HCT116 (cell line): Measurements from ENCODE around the gene CLASP2. TPM values are rescaled to one million over a fixed set of nuclear protein-coding genes. Genes with fewer than 3 reads are reported as not detected.

ENCODE experiments used
- ATAC-seq: fragments of 200-7000 bp; cut with Tn5 transposase; 2 replicates; pipeline ENCODE4 v1.9.1; 2020; ENCODE audit warnings: mild to moderate bottlenecking, moderate library complexity
- BruUV-seq: library from RNA; stranded (reverse); fragments of 400-500 nt; replicated peaks from 2 replicates; lab custom pipeline; 2021; lab: Mats Ljungman, UMichigan
- CTCF ChIA-PET: fragments of 300-600 bp; sonication (Branson Sonifier 250); formaldehyde crosslinking; loops from one replicate; lab custom pipeline; 2021; ENCODE audit warnings: antibody characterized with exemption; lab: Charles Lee
- POLR2A ChIA-PET: fragments of 300-600, 350-600 bp; sonication (Branson Sonifier 250); formaldehyde crosslinking; loops from one replicate; lab custom pipeline; 2021; ENCODE audit warnings: antibody characterized with exemption; lab: Charles Lee
- RAD21 ChIA-PET, 2 experiments: fragments of 300-600 bp; sonication (Branson Sonifier 250); formaldehyde crosslinking; loops; one replicate each; lab custom pipeline; 2023; ENCODE audit warnings: low total read pairs in 2 of 2; ENCODE audit not compliant: uncharacterized antibody in 2 of 2, unreplicated experiment in 2 of 2, low non-redundant PET in 1 of 2; lab: Charles Lee
- DNase-seq: peaks from one replicate; pipeline ENCODE4 v3.0.0-alpha.2; 2010; ENCODE audit warnings: low read depth, low spot score
- H2AFZ ChIP-seq: fragments of 200-600 bp; shearing (Covaris generic), sonication (generic); 2 replicates; pipeline ENCODE4 v1.6.1; 2017; ENCODE audit warnings: low read depth, mixed run types, mixed read lengths, antibody characterized with exemption, low read length; ENCODE audit not compliant: poor library complexity, severe bottlenecking
- H3K27ac ChIP-seq: 2 replicates; pipeline ENCODE4 v1.5.1; 2012; ENCODE audit warnings: low read depth, low read length
- H3K27me3 ChIP-seq: fragments of 200-600 bp; sonication (generic); 2 replicates; pipeline ENCODE4 v1.6.1; 2016; ENCODE audit warnings: mixed run types, low read length, mixed read lengths; ENCODE audit not compliant: insufficient read depth
- H3K36me3 ChIP-seq, 2 experiments: fragments of 200-500 bp in 1 of 2; fragments of 200-600 bp in 1 of 2; sonication (Bioruptor generic) in 1 of 2; sonication (generic) in 1 of 2; 2 replicates each; pipeline versions ENCODE4 v1.5.1 to v1.6.1; 2014 to 2016; ENCODE audit warnings: low read length in 2 of 2, inconsistent platforms in 1 of 2, mixed read lengths in 1 of 2, mixed run types in 1 of 2; ENCODE audit not compliant: insufficient read depth in 2 of 2, control insufficient read depth in 1 of 2
- H3K4me1 ChIP-seq, 2 experiments: fragments of 200-600 bp in 1 of 2; sonication (generic) in 1 of 2; 2 replicates each; pipeline versions ENCODE4 v1.5.1 to v1.6.1; 2012 to 2017; ENCODE audit warnings: low read length in 2 of 2, inconsistent platforms in 1 of 2, mild to moderate bottlenecking in 1 of 2, mixed read lengths in 1 of 2, mixed run types in 1 of 2, moderate library complexity in 1 of 2; ENCODE audit not compliant: insufficient read depth in 2 of 2, control insufficient read depth in 1 of 2
- H3K4me2 ChIP-seq: fragments of 200-600 bp; sonication (generic); 2 replicates; pipeline ENCODE4 v1.6.1; 2017; ENCODE audit warnings: mixed run types, low read length, mixed read lengths
- H3K4me3 ChIP-seq, 2 experiments: fragments of 200-600 bp in 1 of 2; sonication (generic) in 1 of 2; replicated peaks in 1 of 2; 2 replicates each; pipeline ENCODE4 v1.5.1; 2011 to 2016; ENCODE audit warnings: low read length in 2 of 2, control low read depth in 1 of 2, low read depth in 1 of 2, mild to moderate bottlenecking in 1 of 2, mixed read lengths in 1 of 2, mixed run types in 1 of 2
- H3K79me2 ChIP-seq: fragments of 200-600 bp; sonication (generic); 2 replicates; pipeline ENCODE4 v1.6.1; 2017; ENCODE audit warnings: mild to moderate bottlenecking, mixed run types, low read length, moderate library complexity, mixed read lengths; ENCODE audit not compliant: insufficient read depth
- H3K9ac ChIP-seq: fragments of 200-600 bp; sonication (generic); 2 replicates; pipeline ENCODE4 v1.6.1; 2016; ENCODE audit warnings: low read length, mixed read lengths
- H3K9me2 ChIP-seq: fragments of 200-600 bp; sonication (generic), shearing (Covaris generic); 2 replicates; pipeline ENCODE4 v1.6.1; 2017; ENCODE audit warnings: mixed run types, mild to moderate bottlenecking, moderate library complexity; ENCODE audit not compliant: insufficient read depth
- H3K9me3 ChIP-seq, 2 experiments: fragments of 200-500 bp in 1 of 2; fragments of 200-600 bp in 1 of 2; sonication (Bioruptor generic) in 1 of 2; sonication (generic) in 1 of 2; 2 replicates each; pipeline ENCODE4 v1.6.1; 2014 to 2017; ENCODE audit warnings: low read length in 2 of 2, mixed read lengths in 2 of 2, inconsistent platforms in 1 of 2, low read depth in 1 of 2, mild to moderate bottlenecking in 1 of 2, mixed run types in 1 of 2, moderate library complexity in 1 of 2; ENCODE audit not compliant: control insufficient read depth in 1 of 2, insufficient read depth in 1 of 2
- H4K20me1 ChIP-seq: fragments of 200-600 bp; sonication (generic), shearing (Covaris generic); 2 replicates; pipeline ENCODE4 v1.6.1; 2017; ENCODE audit warnings: mixed run types, mild to moderate bottlenecking, moderate library complexity; ENCODE audit not compliant: insufficient read depth
- CEBPB ChIP-seq: IDR thresholded peaks from 2 replicates; pipeline ENCODE4 v1.6.1; 2012; ENCODE audit warnings: low read depth
- CTCF ChIP-seq, 3 experiments: fragments of 200-600 bp in 1 of 3; sonication (generic) in 1 of 3; IDR thresholded peaks in 2 of 3; conservative IDR thresholded peaks in 1 of 3; 2 replicates each; pipeline ENCODE4 v1.5.1; 2012 to 2017; ENCODE audit warnings: low read depth in 2 of 3, low read length in 2 of 3, antibody characterized with exemption in 1 of 3, borderline replicate concordance in 1 of 3, control low read depth in 1 of 3, mild to moderate bottlenecking in 1 of 3, mixed read lengths in 1 of 3, mixed run types in 1 of 3, moderate library complexity in 1 of 3; ENCODE audit not compliant: insufficient read depth in 1 of 3
- EGR1 ChIP-seq: IDR thresholded peaks from 2 replicates; pipeline ENCODE4 v1.6.1; 2012; ENCODE audit warnings: low read depth
- ELF1 ChIP-seq: IDR thresholded peaks from 2 replicates; pipeline ENCODE4 v1.6.1; 2012; ENCODE audit warnings: low read depth, borderline replicate concordance
- EZH2 ChIP-seq: fragments of 200-600 bp; sonication (generic); IDR thresholded peaks from 2 replicates; pipeline ENCODE4 v1.6.1; 2017; ENCODE audit warnings: antibody characterized with exemption, mixed run types
- FOSL1 ChIP-seq: IDR thresholded peaks from 2 replicates; pipeline ENCODE4 v1.6.1; 2012; ENCODE audit warnings: low read depth
- JUND ChIP-seq: IDR thresholded peaks from 2 replicates; pipeline ENCODE4 v1.6.1; 2012
- POLR2AphosphoS5 ChIP-seq: IDR thresholded peaks from 2 replicates; pipeline ENCODE4 v1.6.1; 2011; ENCODE audit warnings: mild to moderate bottlenecking, low read depth, low read length, moderate library complexity
- RAD21 ChIP-seq: IDR thresholded peaks from 2 replicates; pipeline ENCODE4 v1.6.1; 2012; ENCODE audit warnings: low read depth, mild to moderate bottlenecking
- SIN3A ChIP-seq: IDR thresholded peaks from 2 replicates; pipeline ENCODE4 v1.6.1; 2012; ENCODE audit warnings: low read depth
- TCF7L2 ChIP-seq: IDR thresholded peaks from 2 replicates; pipeline ENCODE4 v1.7.0; 2011; ENCODE audit warnings: borderline replicate concordance, inconsistent platforms; ENCODE audit not compliant: insufficient read depth, insufficient read length; ENCODE audit errors: extremely low read depth
- YY1 ChIP-seq: IDR thresholded peaks from 2 replicates; pipeline ENCODE4 v1.6.1; 2011; ENCODE audit warnings: low read length, low read depth, moderate library complexity, mild to moderate bottlenecking; ENCODE audit not compliant: insufficient replicate concordance; ENCODE audit errors: extremely low read depth
- ZNF274 ChIP-seq: fragments of 200-500 bp; sonication (Bioruptor generic); IDR thresholded peaks from 2 replicates; pipeline ENCODE4 v1.6.1; 2014; ENCODE audit warnings: mild to moderate bottlenecking, low read depth, low read length, inconsistent platforms
- intact Hi-C: fragments of 100-400 bp; cut with micrococcal nuclease; formaldehyde crosslinking; loops from 2 replicates; pipeline ENCODE4 v1.10.0; 2022
- total RNA-seq: library from RNA; stranded (reverse); gene quantifications from one replicate; pipeline ENCODE4 v1.2.1, GENCODE V29; 2021; ENCODE audit not compliant: unreplicated experiment
- TF ChIP-seq, protein P1 (sequence below): IDR thresholded peaks from 2 replicates; pipeline ENCODE4 v1.6.1; 2011; ENCODE audit warnings: mild to moderate bottlenecking, low read length, moderate library complexity; ENCODE audit not compliant: insufficient replicate concordance; ENCODE audit errors: extremely low read depth
- TF ChIP-seq, protein P2 (sequence below): IDR thresholded peaks from 2 replicates; pipeline ENCODE4 v1.6.1; 2012
- TF ChIP-seq, protein P3 (sequence below): IDR thresholded peaks from 2 replicates; pipeline ENCODE4 v1.6.1; 2012; ENCODE audit warnings: low read depth

Gene CLASP2
- total RNA-seq, 1 experiment from 2014 or later: 36.3 TPM

- ChIA-PET CTCF (no interaction called here), POLR2A (no interaction called here), RAD21 (interaction anchor here in 1 of 2 experiments (1.5 kb wide), 1 partner anchor 153 kb away, joined by 4 read pairs; no protein-coding TSS in a partner anchor)
- Histone ChIP-seq H4K20me1 (no peaks in the 10 kb centered on the region), H3K9me2 (no peaks in the 10 kb centered on the region), H2AFZ (no peak overlapping the region), H3K36me3 (no peaks in the 10 kb centered on the region), H3K4me2 (no peak overlapping the region), H3K27ac (no peak overlapping the region), H3K4me1 (no peaks in the 10 kb centered on the region), H3K9ac (no peak overlapping the region), H3K79me2 (no peaks in the 10 kb centered on the region), H3K27me3 (no peaks in the 10 kb centered on the region), H3K4me3 (no peak overlapping the region), H3K9me3 (no peaks in the 10 kb centered on the region)
- ATAC-seq: no peak
- intact Hi-C loops: no loop called here
- no TSS peak for BruUV-seq
- no peak for TF ChIP-seq CEBPB
- no peak for TF ChIP-seq JUND
- no peak for TF ChIP-seq TCF7L2
- TF ChIP-seq YY1: no peak
- TF ChIP-seq POLR2AphosphoS5: no peak
- TF ChIP-seq ZNF274: no peak
- TF ChIP-seq, protein P1, sequence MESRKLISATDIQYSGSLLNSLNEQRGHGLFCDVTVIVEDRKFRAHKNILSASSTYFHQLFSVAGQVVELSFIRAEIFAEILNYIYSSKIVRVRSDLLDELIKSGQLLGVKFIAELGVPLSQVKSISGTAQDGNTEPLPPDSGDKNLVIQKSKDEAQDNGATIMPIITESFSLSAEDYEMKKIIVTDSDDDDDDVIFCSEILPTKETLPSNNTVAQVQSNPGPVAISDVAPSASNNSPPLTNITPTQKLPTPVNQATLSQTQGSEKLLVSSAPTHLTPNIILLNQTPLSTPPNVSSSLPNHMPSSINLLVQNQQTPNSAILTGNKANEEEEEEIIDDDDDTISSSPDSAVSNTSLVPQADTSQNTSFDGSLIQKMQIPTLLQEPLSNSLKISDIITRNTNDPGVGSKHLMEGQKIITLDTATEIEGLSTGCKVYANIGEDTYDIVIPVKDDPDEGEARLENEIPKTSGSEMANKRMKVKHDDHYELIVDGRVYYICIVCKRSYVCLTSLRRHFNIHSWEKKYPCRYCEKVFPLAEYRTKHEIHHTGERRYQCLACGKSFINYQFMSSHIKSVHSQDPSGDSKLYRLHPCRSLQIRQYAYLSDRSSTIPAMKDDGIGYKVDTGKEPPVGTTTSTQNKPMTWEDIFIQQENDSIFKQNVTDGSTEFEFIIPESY: no peak
- TF ChIP-seq, protein P2, sequence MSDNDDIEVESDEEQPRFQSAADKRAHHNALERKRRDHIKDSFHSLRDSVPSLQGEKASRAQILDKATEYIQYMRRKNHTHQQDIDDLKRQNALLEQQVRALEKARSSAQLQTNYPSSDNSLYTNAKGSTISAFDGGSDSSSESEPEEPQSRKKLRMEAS: no peak
- TF ChIP-seq CTCF (IDR thresholded peaks at IDR 0.05 in 2 of 3, conservative IDR thresholded peaks at IDR 0.05 in 1 of 3; ENCODE audit: borderline replicate concordance in 1 of 3, insufficient read depth in 1 of 3, low read depth in 2 of 3, low read length in 2 of 3): no peak
- no peak for TF ChIP-seq ELF1
- no peak for TF ChIP-seq RAD21
- TF ChIP-seq SIN3A: no peak
- TF ChIP-seq EZH2: no peak
- TF ChIP-seq, protein P3, sequence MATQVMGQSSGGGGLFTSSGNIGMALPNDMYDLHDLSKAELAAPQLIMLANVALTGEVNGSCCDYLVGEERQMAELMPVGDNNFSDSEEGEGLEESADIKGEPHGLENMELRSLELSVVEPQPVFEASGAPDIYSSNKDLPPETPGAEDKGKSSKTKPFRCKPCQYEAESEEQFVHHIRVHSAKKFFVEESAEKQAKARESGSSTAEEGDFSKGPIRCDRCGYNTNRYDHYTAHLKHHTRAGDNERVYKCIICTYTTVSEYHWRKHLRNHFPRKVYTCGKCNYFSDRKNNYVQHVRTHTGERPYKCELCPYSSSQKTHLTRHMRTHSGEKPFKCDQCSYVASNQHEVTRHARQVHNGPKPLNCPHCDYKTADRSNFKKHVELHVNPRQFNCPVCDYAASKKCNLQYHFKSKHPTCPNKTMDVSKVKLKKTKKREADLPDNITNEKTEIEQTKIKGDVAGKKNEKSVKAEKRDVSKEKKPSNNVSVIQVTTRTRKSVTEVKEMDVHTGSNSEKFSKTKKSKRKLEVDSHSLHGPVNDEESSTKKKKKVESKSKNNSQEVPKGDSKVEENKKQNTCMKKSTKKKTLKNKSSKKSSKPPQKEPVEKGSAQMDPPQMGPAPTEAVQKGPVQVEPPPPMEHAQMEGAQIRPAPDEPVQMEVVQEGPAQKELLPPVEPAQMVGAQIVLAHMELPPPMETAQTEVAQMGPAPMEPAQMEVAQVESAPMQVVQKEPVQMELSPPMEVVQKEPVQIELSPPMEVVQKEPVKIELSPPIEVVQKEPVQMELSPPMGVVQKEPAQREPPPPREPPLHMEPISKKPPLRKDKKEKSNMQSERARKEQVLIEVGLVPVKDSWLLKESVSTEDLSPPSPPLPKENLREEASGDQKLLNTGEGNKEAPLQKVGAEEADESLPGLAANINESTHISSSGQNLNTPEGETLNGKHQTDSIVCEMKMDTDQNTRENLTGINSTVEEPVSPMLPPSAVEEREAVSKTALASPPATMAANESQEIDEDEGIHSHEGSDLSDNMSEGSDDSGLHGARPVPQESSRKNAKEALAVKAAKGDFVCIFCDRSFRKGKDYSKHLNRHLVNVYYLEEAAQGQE: no peak
- TF ChIP-seq EGR1: no peak
- no peak for TF ChIP-seq FOSL1
- no peak for DNase-seq
These were observed 83.8 kb downstream of the CLASP2 start for GRCh38 chr3:33634262-33634661.
